NCI-H524 (cell line): ENCODE results near the gene ANO4.
A peak's percentile ranks its signal among the peaks of the same experiment; 100 is the strongest.
"Not testable (repeated sequence)": the region's sequence is repeated elsewhere in the genome, so short reads cannot be mapped to it uniquely, and the experiment has no call there.

ENCODE experiments used
- DNase-seq, 2 experiments: peaks; one replicate each; lab custom pipeline; 2025; lab: John Stamatoyannopoulos, UW

ANO4 gene

DNA sequence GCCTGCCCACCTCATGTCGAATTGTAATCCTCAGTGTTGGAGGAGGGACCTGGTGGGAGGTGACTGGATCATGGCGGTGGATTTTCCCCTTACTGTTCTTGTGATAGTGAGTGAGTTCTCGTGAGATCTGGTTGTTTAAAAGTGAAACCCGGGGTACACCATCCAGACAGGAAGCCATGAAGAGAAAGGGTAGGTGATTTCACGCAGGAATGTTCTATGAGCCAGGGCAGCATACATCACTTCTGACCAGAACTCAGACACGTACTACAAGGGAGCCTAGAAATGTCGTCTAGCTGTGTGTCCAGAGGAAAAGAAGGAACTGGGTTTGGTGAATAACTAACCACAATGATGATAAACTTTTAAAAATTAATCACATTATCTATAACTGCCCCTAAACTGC is 80.6 kb downstream of the ANO4 start:
- no peak for DNase-seq

DNA sequence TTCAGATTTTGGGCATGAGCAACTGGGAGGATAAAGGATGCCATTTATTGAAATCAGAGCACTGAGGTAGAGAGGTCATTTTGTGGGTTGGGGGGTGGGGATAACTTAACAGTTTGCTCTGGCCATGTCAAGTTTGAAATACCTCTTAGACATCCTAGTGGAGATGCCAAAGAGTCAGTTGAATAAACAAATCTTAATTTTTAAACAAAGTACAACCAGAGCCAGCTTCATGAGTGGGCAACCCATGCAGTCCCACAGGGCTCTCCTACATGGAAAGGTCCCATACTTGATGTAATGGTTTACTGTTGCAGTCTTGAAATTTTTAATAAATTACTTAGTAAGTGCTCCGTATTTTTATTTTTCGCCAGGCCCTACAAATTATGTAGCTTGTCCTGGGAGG is 81.2 kb downstream of the ANO4 start:
- DNase-seq: no peak

DNA sequence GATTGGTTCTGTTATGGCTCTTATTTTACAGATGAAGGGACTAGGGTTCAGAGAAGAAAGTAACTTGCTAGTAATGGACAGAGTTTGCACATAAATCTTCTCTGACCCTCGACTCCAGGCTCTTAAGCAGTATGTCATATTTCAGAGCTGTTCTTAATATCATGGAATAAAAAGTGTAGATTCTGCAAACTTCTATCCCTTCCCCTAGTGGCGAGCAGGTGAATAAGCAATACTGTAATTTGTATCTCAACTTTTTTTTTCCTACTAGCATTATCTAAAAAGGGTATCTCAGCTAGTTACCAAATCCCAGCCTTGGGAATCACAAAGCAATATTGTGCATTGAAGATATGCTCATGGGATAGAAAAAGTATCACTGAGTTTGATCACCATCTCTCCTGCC is 83.2 kb downstream of the ANO4 start:
- DNase-seq: no peak

DNA sequence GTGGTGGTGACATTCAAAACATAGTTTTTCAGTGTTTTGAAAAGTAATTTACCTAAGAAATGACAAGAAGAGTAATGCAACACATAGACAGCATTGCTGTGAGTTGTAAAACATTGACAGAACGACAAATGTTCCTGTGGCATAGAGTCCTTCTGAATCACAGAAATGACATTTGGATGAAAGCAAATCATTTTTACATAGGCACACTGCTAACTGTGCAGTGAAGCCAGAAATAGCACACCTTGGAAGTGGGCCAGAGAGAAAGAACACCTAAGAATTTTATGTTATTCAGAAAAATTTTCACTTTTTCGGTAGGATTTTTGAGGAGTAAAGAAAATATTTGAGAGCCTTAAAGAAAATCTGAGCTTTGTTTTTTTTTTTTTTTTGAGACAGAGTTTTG is 100.6 kb downstream of the ANO4 start:
- no peak for DNase-seq

DNA sequence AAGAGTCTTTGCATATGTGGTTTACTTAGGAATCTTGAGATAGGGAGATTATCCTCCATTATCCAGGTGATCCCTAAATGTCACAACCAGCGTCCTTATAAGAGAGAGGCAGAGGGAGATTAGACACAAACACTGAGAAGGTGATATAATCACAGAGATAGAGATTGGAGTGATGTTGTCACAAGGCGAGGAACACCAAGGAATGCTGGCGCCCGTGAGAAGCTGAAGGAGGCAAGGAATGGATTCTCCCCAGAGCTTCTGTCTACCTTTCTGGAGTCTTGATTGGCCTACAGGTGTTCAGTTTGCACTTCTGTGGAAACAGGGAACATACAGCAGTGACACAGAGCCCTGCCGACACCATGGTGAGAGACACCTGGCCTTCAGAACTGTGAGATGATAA is 101.6 kb downstream of the ANO4 start:
- no peak for DNase-seq

DNA sequence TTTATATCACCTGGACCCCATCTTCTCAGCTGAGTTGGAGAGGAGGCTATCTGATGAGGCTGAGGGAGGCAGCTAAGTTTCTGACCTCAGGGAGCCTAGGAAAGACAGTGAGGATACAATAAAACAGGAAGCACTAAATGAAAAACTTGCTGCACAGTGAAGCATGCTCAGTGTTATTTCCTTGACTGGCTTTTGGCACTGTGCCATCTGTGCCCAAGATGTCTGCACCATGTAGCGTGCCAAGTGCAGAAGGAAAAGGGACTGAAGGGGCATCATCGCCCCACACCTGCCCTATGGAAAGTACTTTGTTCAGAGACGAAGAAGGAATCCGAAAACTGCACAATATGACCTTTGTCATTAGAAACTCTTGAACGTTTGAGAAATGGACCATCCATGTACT is 102.7 kb downstream of the ANO4 start:
- peak; percentile 28 to 76 for DNase-seq

DNA sequence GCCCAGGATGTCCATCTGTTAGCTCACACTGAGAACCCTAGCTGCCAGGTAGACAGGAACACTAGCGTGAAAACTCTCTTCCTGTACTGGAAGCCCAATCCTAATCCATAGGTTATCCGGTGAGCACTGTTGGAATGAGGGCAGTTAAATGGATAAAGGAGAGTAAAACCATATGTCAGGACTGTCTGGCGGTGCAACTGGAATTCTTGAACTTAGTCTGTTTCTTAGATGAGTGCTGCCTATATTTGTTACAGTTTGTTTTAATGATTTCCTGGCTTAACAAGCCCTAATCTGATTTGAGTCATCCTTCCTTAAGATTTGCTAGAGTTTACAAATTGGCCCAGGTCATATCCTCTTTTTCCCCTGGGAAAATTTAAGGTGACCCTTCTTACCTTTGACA is 104.7 kb downstream of the ANO4 start:
- DNase-seq: peak; percentile 26 to 39

DNA sequence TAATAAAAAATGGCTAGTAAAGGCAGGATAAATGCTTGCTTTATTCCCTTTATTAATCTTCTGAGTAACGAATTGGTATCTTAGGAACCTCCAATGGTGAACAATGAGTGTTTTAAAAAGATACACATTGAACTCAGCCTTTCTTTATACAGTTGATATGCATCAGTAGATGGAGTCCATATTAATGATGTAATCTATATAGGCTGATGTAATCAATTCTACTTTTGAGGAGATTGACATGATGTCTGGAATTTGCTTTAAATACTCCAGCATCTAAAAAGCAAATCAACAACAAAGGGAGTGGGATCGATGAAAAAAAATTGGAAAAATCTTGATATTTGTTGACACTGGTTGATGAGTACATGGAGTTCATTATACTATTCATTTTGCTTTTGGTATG is 106.2 kb downstream of the ANO4 start:
- no peak for DNase-seq

DNA sequence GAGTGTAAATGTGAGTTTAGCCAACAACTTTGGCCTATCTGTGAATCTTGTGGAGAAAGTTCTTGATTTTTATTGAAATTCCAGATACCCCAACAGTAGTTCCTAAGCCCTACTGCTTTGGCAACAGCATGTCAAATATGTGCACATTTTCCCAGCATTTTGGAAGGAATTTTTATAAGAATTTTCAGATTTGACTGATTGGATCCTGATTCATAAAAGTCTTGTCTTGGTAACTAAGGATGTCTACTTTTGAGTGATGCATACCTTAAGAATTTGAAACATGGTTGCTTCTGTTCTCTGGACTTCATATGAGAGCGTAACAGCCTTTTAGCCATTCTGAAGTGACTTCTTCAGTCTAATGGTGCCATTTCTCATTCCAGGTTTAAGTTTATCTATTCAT is 106.7 kb downstream of the ANO4 start:
- DNase-seq: no peak

DNA sequence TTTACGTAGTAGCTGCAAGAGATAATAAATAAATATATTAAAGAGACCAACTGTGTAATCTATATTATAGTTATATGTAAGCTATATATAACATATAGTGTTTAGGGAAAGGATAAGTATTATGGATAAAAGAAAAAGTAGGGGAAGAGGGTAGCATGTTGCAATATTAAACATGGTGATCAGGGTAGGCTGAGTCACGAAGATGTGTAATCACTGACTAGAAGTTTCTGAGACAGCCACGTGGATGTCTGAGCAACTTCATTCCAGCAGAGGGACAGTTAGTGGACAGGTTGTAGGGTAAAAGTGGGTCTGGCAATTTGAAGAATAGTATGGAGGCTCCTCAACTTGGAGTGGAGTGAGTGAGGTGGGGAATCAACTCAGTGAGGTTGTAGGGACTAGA is 109.7 kb downstream of the ANO4 start:
- DNase-seq: no peak

DNA sequence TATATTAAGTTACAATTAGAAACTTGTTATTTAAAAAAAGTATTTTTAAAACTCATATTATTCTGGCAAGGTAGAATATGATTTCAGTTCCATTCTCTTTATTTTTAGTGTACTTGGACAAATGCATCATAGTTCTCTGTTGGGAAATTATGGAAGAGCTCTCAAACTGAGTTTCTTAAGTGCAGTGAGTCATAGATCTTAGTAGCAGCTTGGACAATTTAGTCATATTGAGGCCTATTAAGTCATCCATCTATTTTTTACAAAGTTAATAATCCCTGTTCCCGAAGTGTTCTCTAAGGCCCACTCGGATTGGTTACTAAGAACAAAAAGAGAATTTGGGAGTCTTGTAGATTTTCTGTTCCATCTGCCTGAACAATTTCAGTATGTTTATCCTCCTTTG is 113.9 kb downstream of the ANO4 start:
- no peak for DNase-seq

DNA sequence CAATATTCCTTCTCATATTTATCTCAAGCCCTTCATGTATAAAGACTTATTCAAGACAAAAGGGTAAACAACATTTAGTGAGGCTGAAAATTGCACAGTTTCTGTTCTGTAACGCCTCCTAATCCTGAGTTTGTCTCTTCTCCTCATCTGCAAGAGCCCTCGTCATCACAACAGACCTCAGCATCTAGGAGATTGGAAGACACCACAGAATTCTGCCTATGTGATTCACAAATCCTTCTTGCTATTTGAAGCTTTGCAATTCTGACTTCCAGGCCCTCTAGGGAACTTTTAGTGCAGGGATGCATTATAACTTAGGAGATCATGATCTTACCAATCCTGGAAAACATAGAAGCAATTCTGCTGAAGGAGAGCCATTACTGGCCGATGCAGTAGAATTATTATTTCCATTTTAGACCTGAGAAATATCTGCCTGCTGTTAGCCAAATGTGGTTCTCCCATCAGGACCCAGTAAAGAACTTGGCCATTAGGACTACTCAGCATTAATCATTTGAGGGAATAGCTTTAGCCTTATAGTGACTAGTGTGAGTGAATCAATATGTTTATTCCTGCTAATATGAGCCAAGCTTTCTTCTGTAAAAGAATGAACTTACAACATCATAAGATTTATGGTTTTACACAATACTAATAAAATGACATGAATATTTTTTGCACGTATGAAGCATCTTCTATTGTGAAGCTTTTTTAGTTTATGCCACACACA is 119.5 kb downstream of the ANO4 start:
- DNase-seq: no peak

DNA sequence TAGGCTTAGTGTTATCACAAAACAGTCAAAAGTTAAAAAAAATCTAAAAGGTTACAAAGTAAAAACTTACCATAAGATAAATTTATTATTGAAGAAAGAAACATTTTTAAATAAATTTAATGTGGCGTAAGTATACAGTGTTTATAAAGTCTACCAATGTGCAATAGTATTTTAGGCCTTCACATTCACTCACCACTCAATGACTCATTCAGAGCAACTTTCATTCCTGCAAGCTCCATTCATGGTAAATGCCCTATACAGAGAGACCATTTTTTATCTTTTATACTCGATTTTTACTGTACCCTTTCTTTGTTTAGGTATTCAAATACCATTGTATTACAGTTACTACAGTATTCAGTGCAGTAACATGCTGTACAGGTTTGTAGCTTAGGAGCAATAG is 124.5 kb downstream of the ANO4 start:
- DNase-seq: no peak

DNA sequence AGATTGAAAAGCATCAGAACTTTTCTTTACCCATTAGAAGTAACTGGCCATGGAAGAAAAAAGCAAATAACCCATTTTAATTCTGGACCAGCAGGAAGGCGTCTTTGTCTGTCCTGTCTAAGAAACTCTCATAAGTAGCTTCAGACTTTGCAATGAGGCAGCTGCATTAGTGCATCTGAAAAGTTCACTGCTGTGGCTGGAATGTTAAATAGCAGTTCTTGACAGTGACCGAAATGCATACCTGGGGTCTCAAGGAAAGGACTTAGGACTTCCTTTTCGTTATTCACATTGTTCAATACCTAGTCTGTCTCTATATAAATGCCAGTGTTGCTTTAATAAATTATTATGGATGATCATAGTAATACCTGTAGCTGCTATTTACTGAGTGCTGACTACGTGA is 125.9 kb downstream of the ANO4 start:
- no peak for DNase-seq

DNA sequence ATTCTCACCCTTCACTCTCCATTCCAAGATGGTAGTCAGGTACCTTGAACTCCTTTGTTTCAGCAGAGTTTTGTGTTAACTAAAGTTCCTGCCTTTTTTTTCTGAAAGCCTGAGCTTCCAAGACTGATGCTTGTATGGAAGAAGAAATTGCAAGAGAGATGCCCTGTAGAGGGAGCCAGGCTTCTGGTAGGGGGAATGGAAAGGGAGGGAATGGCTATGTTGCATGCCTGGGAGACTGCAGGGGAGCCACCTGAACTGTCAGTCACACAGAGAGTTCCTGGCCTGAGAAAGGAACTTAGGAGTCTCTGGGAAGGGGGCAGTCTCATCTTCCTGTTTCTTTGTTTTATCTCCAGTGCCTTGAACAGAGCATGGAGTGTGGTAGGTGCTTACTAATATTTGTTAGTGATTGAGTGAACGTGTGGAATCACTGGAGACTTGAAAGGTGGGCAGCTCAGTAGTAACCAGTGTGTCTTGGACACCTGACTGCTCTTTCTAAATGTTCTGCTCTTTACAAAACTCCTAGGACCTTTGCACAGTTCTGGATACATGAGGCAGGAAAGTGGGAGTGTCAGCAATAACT is 132.2 kb downstream of the ANO4 start:
- peak; percentile 2 to 20 for DNase-seq

DNA sequence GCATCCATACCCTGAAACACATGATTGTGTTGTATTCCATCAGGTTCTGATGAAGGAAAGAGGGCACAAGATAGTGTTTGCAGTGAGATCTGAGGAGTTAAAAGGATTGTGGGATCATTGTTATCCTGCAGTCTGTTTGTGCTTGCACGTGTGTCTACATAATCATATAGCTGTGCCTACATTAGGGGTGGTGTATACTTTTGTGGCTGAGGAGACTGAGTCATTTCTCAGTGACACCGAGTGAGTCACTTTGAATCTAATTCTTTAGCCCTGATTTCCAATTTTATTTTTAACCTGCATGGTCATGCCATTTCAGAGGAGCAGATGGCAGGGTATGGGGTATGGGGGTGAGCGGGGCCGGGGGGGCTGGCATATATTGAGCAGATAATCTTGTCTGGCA is 133.2 kb downstream of the ANO4 start:
- DNase-seq: no peak

DNA sequence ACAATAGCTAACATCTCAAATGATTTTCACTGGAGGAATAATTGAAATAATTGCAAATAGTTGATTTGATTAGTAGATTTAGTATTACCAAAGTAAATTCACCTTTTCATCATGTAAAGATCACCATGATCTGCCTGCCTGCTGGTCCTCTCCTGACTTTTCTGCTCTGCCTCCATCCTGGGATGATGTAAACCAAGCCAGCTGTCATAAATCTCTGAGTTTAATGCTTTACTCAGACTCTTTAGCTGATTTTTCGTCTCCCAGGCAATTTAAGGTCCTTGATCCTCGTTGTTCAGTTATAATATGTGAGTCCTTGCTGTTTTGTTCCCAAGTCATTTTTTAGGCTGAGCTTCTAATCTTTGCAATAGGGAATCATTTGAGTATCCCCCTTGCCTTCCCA is 138.0 kb downstream of the ANO4 start:
- DNase-seq: no peak

DNA sequence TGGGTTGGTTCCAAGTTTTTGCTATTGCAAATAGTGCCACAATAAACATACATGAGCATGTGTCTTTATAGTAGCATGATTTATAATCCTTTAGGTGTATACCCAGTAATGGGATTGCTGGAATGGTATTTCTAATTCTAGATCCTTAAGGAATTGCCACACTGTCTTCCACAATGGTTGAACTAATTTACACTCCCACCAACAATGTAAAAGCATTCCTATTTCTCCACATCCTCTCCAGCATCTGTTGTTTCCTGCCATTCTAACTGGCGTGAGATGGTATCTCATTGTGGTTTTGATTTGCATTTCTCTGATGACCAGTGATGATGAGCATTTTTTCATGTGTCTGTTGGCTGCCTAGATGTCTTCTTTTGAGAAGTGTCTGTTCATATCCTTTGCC is 139.0 kb downstream of the ANO4 start:
- not testable (repeated sequence) for DNase-seq

DNA sequence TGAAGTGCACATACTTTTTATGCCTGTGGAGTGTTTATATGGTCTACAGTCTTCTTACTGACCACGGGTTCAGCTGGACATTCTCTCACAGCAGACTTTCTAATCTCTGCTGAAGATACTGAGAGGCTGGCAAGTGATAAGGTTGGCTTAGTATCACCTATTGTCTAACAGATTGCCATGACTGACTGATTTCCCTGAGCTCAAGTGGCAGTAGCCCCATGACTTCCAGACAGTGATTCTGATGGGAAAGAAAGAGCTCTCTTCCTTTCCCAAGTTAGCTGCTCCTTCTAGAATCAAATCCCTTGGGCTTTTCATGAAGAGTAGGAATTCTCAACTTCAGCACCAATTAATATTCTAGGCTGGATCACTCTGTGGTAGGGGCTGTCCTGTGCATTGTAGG is 141.4 kb downstream of the ANO4 start:
- DNase-seq: no peak

DNA sequence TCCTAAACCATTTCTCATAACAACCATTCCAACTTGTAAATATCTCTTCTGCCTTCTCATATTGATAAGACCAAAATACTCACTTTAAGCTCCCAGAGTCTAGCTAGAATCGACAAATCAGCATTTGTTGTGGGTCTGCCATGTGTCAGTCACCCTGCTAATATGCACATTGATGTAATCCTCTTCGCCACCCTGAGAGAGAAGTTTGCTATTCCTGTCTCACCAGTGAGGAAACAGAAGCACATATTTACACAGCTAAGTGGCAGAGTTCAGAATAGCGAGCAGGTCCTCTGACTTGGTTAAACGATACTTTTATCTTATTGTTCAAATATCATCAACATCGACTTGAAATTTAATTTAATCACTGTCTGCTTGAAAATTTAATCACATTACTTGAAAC is 142.1 kb downstream of the ANO4 start:
- DNase-seq: no peak

DNA sequence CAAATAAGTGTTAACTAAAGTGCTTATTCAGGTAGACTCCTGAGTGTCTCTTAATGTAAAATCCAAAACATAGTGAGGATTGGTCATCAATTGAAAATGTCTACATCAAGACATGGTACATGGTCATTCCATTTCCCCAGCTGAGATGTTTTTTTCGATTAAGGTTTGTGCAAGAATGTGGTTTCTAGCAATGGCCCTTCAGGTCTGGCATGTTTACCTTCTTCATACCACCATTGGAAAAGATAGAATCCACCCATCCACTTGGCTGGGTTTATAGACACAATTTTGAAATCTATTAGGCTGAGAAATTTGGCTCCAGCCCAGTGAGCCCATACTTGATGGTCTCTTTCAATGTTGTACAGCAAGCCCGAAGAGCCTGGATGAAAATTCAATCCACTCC is 145.9 kb downstream of the ANO4 start:
- no peak for DNase-seq

DNA sequence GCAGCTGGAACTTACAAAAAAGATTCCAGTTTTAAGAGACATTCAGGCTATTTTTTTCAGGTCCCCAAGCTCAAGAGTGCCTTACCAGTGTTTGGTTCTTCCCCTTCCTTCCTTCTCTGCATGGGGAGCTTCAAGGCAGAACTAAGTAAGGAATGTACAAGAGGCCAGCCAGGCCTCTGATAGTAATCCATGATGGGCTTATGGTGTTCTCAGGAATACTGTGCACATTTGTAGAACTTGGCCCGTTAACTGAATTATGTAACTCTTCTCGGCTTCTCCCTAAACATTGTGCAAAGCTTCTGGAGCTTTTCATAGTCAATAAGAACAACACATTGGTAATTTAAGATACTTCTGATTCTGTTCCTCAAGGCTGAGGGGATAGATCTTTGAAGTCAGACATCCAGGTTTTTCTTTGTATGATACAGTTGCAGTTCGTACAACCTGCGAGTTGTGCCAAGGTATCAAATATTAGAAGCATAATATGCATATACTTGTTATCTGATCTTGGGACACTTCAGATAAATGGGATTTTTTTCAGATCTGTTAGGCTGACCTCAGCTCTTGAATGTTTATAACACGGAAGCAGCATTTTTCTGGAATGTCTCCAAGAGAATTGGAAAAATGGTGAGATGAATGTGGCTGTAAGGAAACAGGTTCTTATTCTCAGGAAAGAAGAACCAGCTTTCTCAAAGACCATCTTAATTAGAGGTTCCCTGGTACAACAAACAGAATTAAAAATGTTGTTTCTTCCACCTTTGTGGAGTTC is 148.6 kb downstream of the ANO4 start:
- no peak for DNase-seq

DNA sequence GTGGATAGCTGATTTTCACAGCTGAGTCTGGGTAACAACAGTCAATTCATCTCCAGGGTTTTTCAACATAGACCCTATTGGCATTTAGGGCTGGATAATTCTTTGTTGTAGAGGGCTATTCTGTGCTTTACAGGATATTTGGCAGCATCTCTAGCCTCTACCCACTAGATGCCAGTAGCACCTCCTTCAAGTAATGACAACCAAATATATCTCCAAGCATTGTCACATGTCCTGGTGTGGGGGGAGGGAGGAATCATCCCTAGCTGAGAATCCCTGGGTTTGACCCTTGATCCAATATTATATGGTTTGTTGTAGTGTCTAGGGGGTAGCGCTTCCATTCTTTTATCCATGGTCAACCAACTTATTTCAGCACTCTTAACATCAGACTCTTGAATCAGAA is 157.2 kb downstream of the ANO4 start:
- no peak for DNase-seq

DNA sequence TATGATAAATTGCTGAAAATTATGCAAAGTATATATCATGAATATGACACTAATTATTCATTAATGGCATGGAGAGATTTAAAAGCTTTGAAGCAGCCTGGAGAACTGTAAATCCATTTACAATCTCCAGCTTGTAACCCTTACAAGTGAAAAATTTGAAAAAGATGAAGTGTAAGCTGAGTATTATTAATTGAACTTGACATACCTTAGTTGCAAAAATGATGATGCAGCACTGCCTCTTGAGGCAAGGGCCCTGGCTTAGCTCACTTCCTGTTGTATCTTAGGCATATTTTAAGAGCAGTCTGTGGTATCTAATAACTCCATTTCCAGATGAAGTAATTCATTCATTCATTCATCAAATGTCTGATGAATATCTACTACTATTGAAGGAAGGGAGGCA is 158.6 kb downstream of the ANO4 start:
- DNase-seq: no peak
